H1 (cell line): Measurements from ENCODE around the gene QSOX2. TPM values are rescaled to one million over a fixed set of nuclear protein-coding genes. Genes with fewer than 3 reads are reported as not detected.

ENCODE experiments used
- CTCF ChIA-PET: fragments of 300-600 bp; sonication (Branson Sonifier 250); formaldehyde crosslinking; loops from one replicate; lab custom pipeline; 2021; ENCODE audit not compliant: partially characterized antibody; lab: Charles Lee
- POLR2A ChIA-PET: fragments of 300-600 bp; sonication (Branson Sonifier 250); formaldehyde crosslinking; loops from one replicate; lab custom pipeline; 2021; ENCODE audit warnings: inconsistent platforms; ENCODE audit not compliant: partially characterized antibody; lab: Charles Lee
- DNase-seq, 2 experiments: peaks; one replicate each; pipeline versions ENCODE4 v3.0.0 to v3.0.0-alpha.2; 2010 to 2022; ENCODE audit warnings: low spot score in 2 of 2, low read depth in 1 of 2, mixed read lengths in 1 of 2
- FAIRE-seq: peaks from 2 replicates; lab custom pipeline; 2011; peaks lifted over from hg19 to GRCh38; lab: Jason Lieb, UNC
- H2AFZ ChIP-seq: 2 replicates; pipeline ENCODE4 v1.8.1; 2012; ENCODE audit warnings: low read length, inconsistent platforms
- H2AK5ac ChIP-seq: 2 replicates; pipeline ENCODE4 v1.6.1; 2013; ENCODE audit warnings: low read depth, low read length
- H2BK120ac ChIP-seq: replicated peaks from 2 replicates; pipeline ENCODE3; 2013; ENCODE audit warnings: low read depth, low read length, inconsistent platforms
- H2BK12ac ChIP-seq: 2 replicates; pipeline ENCODE4 v1.6.1; 2013; ENCODE audit warnings: low read depth, low read length
- H2BK15ac ChIP-seq: 2 replicates; pipeline ENCODE4 v1.6.1; 2013; ENCODE audit warnings: low read length
- H2BK20ac ChIP-seq: 2 replicates; pipeline ENCODE4 v1.6.1; 2013; ENCODE audit warnings: low read length
- H2BK5ac ChIP-seq: 2 replicates; pipeline ENCODE4 v1.6.1; 2013; ENCODE audit warnings: low read depth, low read length
- H3K14ac ChIP-seq: 2 replicates; pipeline ENCODE4 v1.6.1; 2013; ENCODE audit warnings: inconsistent platforms; ENCODE audit not compliant: insufficient read length
- H3K18ac ChIP-seq: 2 replicates; pipeline ENCODE4 v1.6.1; 2013; ENCODE audit warnings: low read length; ENCODE audit errors: extremely low read depth
- H3K23ac ChIP-seq: 2 replicates; pipeline ENCODE4 v1.6.1; 2013; ENCODE audit warnings: inconsistent platforms; ENCODE audit not compliant: insufficient read length
- H3K23me2 ChIP-seq: 2 replicates; pipeline ENCODE4 v1.6.1; 2013; ENCODE audit warnings: low read depth, low read length
- H3K27ac ChIP-seq: 2 replicates; pipeline ENCODE4 v1.6.1; 2011; ENCODE audit warnings: low read depth, low read length, inconsistent platforms
- H3K27me3 ChIP-seq, 4 experiments: replicated peaks in 1 of 4; 1 replicate in 1 of 4; 2 replicates in 3 of 4; pipeline versions ENCODE4 v1.6.1 to v1.8.1; 2011 to 2013; ENCODE audit warnings: low read length in 3 of 4, mild to moderate bottlenecking in 3 of 4, inconsistent platforms in 2 of 4, mixed read lengths in 2 of 4, moderate library complexity in 1 of 4; ENCODE audit not compliant: control insufficient read depth in 3 of 4, insufficient read depth in 3 of 4; ENCODE audit errors: extremely low read depth in 1 of 4
- H3K36me3 ChIP-seq, 4 experiments: 2 replicates each; pipeline versions ENCODE4 v1.6.1 to v1.8.1; 2011 to 2013; ENCODE audit warnings: mild to moderate bottlenecking in 4 of 4, low read length in 3 of 4, moderate library complexity in 2 of 4, control low read depth in 1 of 4, inconsistent platforms in 1 of 4; ENCODE audit not compliant: insufficient read depth in 4 of 4, control insufficient read depth in 2 of 4
- H3K4ac ChIP-seq: replicated peaks from 2 replicates; pipeline ENCODE3; 2013; ENCODE audit warnings: low read length, low read depth, mixed read lengths, inconsistent platforms; ENCODE audit not compliant: insufficient read length
- H3K4me1 ChIP-seq, 4 experiments: replicated peaks in 1 of 4; 1 replicate in 1 of 4; 2 replicates in 3 of 4; pipeline versions ENCODE4 v1.6.1 to v1.8.1; 2011 to 2013; ENCODE audit warnings: low read length in 3 of 4, inconsistent platforms in 2 of 4, mixed read lengths in 1 of 4; ENCODE audit not compliant: insufficient read depth in 4 of 4, control insufficient read depth in 3 of 4
- H3K4me2 ChIP-seq, 2 experiments: 2 replicates each; pipeline versions ENCODE4 v1.6.1 to v1.8.1; 2011 to 2013; ENCODE audit warnings: low read depth in 2 of 2, low read length in 2 of 2, control low read depth in 1 of 2, inconsistent platforms in 1 of 2, mild to moderate bottlenecking in 1 of 2; ENCODE audit not compliant: insufficient read depth in 1 of 2
- H3K4me3 ChIP-seq, 4 experiments: fragments of 200-600, 300-600 bp in 1 of 4; sonication (generic), shearing (Covaris generic), sonication (Bioruptor Twin) in 1 of 4; 2 replicates each; pipeline versions ENCODE4 v1.5.1 to v1.8.1; 2011 to 2016; ENCODE audit warnings: low read length in 4 of 4, low read depth in 3 of 4, control low read depth in 2 of 4, inconsistent platforms in 2 of 4, mild to moderate bottlenecking in 2 of 4, mixed read lengths in 1 of 4, moderate library complexity in 1 of 4; ENCODE audit not compliant: insufficient read depth in 2 of 4; ENCODE audit errors: extremely low read depth in 1 of 4
- H3K56ac ChIP-seq: replicated peaks from 2 replicates; pipeline ENCODE3; 2013; ENCODE audit warnings: low read depth, mild to moderate bottlenecking, mixed read lengths, low read length, inconsistent platforms; ENCODE audit not compliant: insufficient read length
- H3K79me1 ChIP-seq: 2 replicates; pipeline ENCODE4 v1.6.1; 2013; ENCODE audit warnings: low read depth, low read length, control low read depth
- H3K79me2 ChIP-seq, 2 experiments: 2 replicates each; pipeline versions ENCODE4 v1.6.1 to v1.8.1; 2012 to 2013; ENCODE audit warnings: low read length in 2 of 2, mild to moderate bottlenecking in 2 of 2, inconsistent platforms in 1 of 2; ENCODE audit not compliant: insufficient read depth in 2 of 2, control insufficient read depth in 1 of 2
- H3K9ac ChIP-seq, 4 experiments: replicated peaks in 1 of 4; 1 replicate in 1 of 4; 2 replicates in 3 of 4; pipeline versions ENCODE4 v1.6.1 to v1.8.1; 2011 to 2013; ENCODE audit warnings: low read depth in 3 of 4, low read length in 3 of 4, control low read depth in 2 of 4, mild to moderate bottlenecking in 2 of 4, moderate library complexity in 2 of 4, inconsistent platforms in 1 of 4; ENCODE audit errors: extremely low read depth in 1 of 4
- H3K9me3 ChIP-seq, 2 experiments: 2 replicates each; pipeline versions ENCODE4 v1.6.1 to v1.8.1; 2012 to 2013; ENCODE audit warnings: mild to moderate bottlenecking in 2 of 2, moderate library complexity in 2 of 2, control low read depth in 1 of 2, inconsistent platforms in 1 of 2, low read depth in 1 of 2, low read length in 1 of 2, mixed read lengths in 1 of 2; ENCODE audit not compliant: insufficient read depth in 2 of 2
- H4K20me1 ChIP-seq, 2 experiments: replicated peaks in 1 of 2; 2 replicates each; pipeline versions ENCODE3 to v1.8.1; 2011 to 2013; ENCODE audit warnings: inconsistent platforms in 2 of 2, low read length in 2 of 2, mild to moderate bottlenecking in 1 of 2; ENCODE audit not compliant: insufficient read depth in 2 of 2, control insufficient read depth in 1 of 2
- H4K5ac ChIP-seq: 2 replicates; pipeline ENCODE4 v1.6.1; 2013; ENCODE audit warnings: low read length, low read depth, mixed read lengths, inconsistent platforms; ENCODE audit not compliant: insufficient read length
- H4K8ac ChIP-seq: 2 replicates; pipeline ENCODE4 v1.8.0; 2013; ENCODE audit warnings: mild to moderate bottlenecking, moderate library complexity, low read length, inconsistent platforms; ENCODE audit not compliant: insufficient read depth; ENCODE audit errors: extremely low read depth
- H4K91ac ChIP-seq: replicated peaks from 2 replicates; pipeline ENCODE3; 2013; ENCODE audit warnings: low read length, mixed read lengths, inconsistent platforms; ENCODE audit not compliant: insufficient read length
- JUN ChIP-seq: IDR thresholded peaks from 2 replicates; pipeline ENCODE4 v1.6.1; 2011; ENCODE audit warnings: low read depth, mild to moderate bottlenecking, improper control_type of control experiment, low read length
- TAF7 ChIP-seq: optimal IDR thresholded peaks from 2 replicates; pipeline ENCODE3; 2011; ENCODE audit warnings: low read depth, mild to moderate bottlenecking, inconsistent platforms, low read length, moderate library complexity, borderline replicate concordance
- WGBS, 2 experiments: shearing (Covaris generic) in 1 of 2; methylation state at CpG; one replicate each; pipeline versions ENCODE4 v1.1.6 to v1.1.7; 2013 to 2015; ENCODE audit warnings: low lambda C conversion rate in 2 of 2, mixed read lengths in 2 of 2, inconsistent platforms in 1 of 2, low coverage in 1 of 2, missing lambda C conversion rate in 1 of 2; ENCODE audit not compliant: insufficient replicate concordance in 2 of 2, insufficient coverage in 1 of 2, insufficient read length in 1 of 2; ENCODE audit errors: extremely low coverage in 1 of 2, missing lambda C conversion rate in 1 of 2; 5-methylcytosine and 5-hydroxymethylcytosine counted together
- polyA plus RNA-seq, 7 experiments: library from polyadenylated mRNA; depleted of rRNA in 3 of 7; stranded (reverse) in 5 of 7; unstranded in 2 of 7; fragments of >200 nt in 5 of 7; fragments of 200-250 nt in 2 of 7; gene quantifications; 1 replicate in 5 of 7; 2 replicates in 1 of 7; 4 replicates in 1 of 7; pipeline versions ENCODE4 v1.2.1 to v1.2.3, GENCODE V29; 2011 to 2013; ENCODE audit warnings: missing spikeins in 2 of 7, mixed read lengths in 2 of 7
- total RNA-seq: library from RNA; stranded (reverse); fragmentation: NEBNext Ultra II Directional; extraction: Animal tissue kit (Norgen Biotek cat#: 25700); gene quantifications from 2 replicates; pipeline ENCODE4 v1.2.1, GENCODE V29; 2021

QSOX2 gene
- total and polyA plus RNA-seq, 2 of the 8 experiments (the other 6 are each of a cell fraction or from before 2014, with no cell fraction given) = 18.0 to 28.6 TPM

DNA sequence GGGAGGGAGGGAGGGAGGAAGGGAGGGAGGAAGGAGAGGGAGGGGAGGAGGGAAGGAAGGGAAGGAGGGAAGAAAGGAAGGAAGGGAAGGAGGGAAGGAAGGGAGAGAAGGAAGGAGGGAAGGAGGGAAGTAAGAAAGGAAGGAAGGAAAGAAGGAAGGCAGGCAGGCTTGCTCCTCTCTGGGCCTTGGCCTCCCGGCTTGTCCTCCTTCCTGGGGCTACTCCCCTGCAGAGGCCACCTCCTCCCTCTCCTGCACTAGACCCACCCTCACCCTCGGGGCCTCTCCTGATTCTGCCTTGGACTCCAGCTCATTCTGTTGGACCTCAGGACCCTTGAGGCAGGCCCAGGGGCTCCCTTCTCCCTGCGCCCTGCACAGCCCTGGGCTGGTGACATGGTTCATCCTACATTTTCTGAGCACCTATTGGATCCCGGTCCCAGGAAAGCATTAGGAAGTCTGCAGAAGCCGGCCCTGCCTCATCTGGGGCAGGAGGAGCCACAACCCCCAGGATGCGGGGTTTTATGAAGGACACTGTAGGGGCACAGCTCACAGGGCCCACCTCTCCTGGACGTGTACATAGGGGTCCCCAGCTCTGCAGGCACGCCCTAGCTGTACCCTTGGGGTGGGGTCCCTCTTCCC is 63.7 kb downstream of the QSOX2 start:
- Histone ChIP-seq H2BK15ac (no peak overlapping the region), H3K14ac (no peak overlapping the region), H2BK5ac (no peak overlapping the region), H2BK120ac (no peak overlapping the region), H3K79me2 (no peaks in the 10 kb centered on the region), H3K27ac (no peak overlapping the region), H3K9ac (no peak overlapping the region), H3K79me1 (no peaks in the 10 kb centered on the region), H3K4me3 (no peak overlapping the region), H4K5ac (no peak overlapping the region), H3K27me3 (no peaks in the 10 kb centered on the region), H3K4me2 (no peak overlapping the region), H3K23me2 (no peaks in the 10 kb centered on the region), H2AFZ (no peak overlapping the region), H2BK20ac (no peak overlapping the region), H3K56ac (no peak overlapping the region), H3K4ac (no peak overlapping the region), H4K91ac (no peak overlapping the region), H3K4me1 (peaks cover 0 to 10% (median 4%) of the 10 kb centered on the region in 4 experiments; a peak in 5 of 7 replicates), H3K23ac (no peak overlapping the region), H2BK12ac (no peak overlapping the region), H3K9me3 (no peaks in the 10 kb centered on the region), H4K20me1 (peaks cover 0 to 2% of the 10 kb centered on the region in 2 experiments), H3K18ac (no peak overlapping the region), H4K8ac (no peak overlapping the region), H3K36me3 (no peaks in the 10 kb centered on the region), H2AK5ac (no peak overlapping the region)
- 96% methylated on average over 7 of the region's 8 CpGs; no CpG with 5 or more reads in 1 of the 2 experiments for WGBS, 2 experiments
- CTCF ChIA-PET = interaction anchor here (1.3 to 8.0 kb wide), 2 partner anchors 11 to 44 kb away, joined by 3 to 62 read pairs; no protein-coding TSS in a partner anchor
- DNase-seq (peak in 1 of 2 experiments; percentile 40), FAIRE-seq (no peak)
- POLR2A ChIA-PET = no interaction called here
- no peak for TF ChIP-seq TAF7
- TF ChIP-seq JUN = no peak
